Measurements from ENCODE around the gene PHF5A. TPM values are rescaled to one million over a fixed set of nuclear protein-coding genes. Genes with fewer than 3 reads are reported as not detected.
A peak's percentile ranks its signal among the peaks of the same experiment; 100 is the strongest.

The PHF5A gene, protein sequence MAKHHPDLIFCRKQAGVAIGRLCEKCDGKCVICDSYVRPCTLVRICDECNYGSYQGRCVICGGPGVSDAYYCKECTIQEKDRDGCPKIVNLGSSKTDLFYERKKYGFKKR
- polyA plus RNA-seq (ENCODE audit: insufficient read length in 4 of 4) = 10 to 100 TPM; 51.3 to 62.0 (median 52.4) TPM

DNA sequence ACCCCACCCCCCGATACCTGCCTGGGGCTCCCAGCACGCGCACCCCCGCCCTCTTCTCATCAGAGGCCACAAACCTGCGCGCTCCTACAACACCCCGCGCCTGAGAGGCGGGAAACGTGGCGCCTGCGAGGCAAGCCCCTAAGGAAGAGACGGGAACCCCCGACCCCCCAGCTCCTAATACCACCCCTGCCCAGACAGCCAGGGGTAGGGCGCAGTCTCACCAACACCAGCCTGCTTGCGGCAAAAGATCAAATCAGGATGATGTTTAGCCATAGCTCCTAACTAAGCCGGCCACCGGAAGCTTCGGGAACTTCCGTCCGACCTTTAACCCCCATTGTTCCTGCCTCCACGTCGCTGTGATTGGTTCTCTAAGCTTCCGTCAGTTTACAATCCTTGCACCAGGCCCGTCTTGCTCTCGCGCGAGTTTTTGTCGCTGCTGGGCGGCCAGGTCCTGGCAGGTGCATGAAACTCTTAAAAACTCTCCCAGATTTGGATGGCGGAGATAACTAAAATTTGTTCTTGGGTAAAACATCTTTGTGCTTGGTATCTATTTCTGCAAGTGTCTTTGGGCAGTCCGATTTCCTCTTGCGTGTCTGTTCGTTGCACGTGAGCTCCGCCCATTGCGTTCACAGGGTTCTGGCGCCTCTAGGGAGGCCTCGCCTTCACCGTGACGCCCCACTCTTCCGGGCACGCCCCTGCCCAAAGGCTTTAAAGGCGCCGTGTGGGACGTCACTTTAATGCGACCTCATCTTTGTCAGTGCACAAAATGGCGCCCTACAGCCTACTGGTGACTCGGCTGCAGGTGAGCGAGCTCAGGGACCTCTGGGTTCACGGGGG lies at the start of gene PHF5A, which contains the start of gene ACO2:
PHF5A (minus strand) TSS at position 312 of the 837 bp plus-strand sequence; CDS start at position 273, 39 bp downstream.
ACO2 (plus strand) TSS at position 737 of the 837 bp plus-strand sequence; CDS start at position 767, 30 bp downstream.
- peak; percentile 98 to 99 (median 99) for DNase-seq (ENCODE audit: low read depth in 4 of 4, low spot score in 3 of 4)

- DNase-seq (ENCODE audit: low read depth in 4 of 4, low spot score in 3 of 4) = no peak
Observed at GRCh38 chr22:41518048-41518347, 49.5 kb upstream of the PHF5A start.

GRCh38 chr22:41517172-41518047 lies 48.9 kb upstream of the PHF5A start:
- peak in 2 of 4 donors; percentile 30 to 31 for DNase-seq (ENCODE audit: low read depth in 4 of 4, low spot score in 3 of 4)

DNA sequence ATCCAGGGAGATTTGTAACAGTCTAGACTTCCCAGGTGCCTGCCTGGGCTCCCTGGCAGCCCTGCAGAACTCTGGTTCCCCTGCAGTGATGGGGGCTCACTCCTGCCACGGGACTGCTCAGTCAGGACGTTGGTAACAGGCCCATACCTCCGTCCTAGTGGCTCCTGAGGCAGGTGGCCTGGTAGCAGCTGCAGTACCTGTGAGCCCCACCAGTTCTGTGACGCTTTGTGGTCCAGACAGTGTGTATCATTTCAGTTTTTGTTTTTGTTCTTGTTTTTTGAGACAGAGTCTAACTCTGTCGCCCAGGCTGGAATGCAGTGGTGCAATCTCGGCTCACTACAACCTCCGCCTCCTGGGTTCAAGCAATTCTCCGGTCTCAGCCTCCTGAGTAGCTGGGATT lies 48.0 kb upstream of the PHF5A start:
- DNase-seq (ENCODE audit: low read depth in 4 of 4, low spot score in 3 of 4) = no peak

GRCh38 chr22:41513391-41513790 lies 44.9 kb upstream of the PHF5A start:
- DNase-seq (ENCODE audit: low read depth in 4 of 4, low spot score in 3 of 4) = no peak

GRCh38 chr22:41512421-41513194 lies 44.1 kb upstream of the PHF5A start:
- DNase-seq (ENCODE audit: low read depth in 4 of 4, low spot score in 3 of 4) = peak in 3 of 4 donors; percentile 28 to 53 (median 46)

- no peak for DNase-seq (ENCODE audit: low read depth in 4 of 4, low spot score in 3 of 4)
Observed at GRCh38 chr22:41511521-41511968, 43.1 kb upstream of the PHF5A start.

GRCh38 chr22:41508770-41509170 lies 40.3 kb upstream of the PHF5A start:
- DNase-seq (ENCODE audit: low read depth in 4 of 4, low spot score in 3 of 4) = no peak

- no peak for DNase-seq (ENCODE audit: low read depth in 4 of 4, low spot score in 3 of 4)
Observed at GRCh38 chr22:41507330-41508063, 39.0 kb upstream of the PHF5A start.

- DNase-seq (ENCODE audit: low read depth in 4 of 4, low spot score in 3 of 4) = no peak
Observed at GRCh38 chr22:41505511-41506220, 37.2 kb upstream of the PHF5A start.

- DNase-seq (ENCODE audit: low read depth in 4 of 4, low spot score in 3 of 4) = no peak
Observed at GRCh38 chr22:41504816-41505215, 36.3 kb upstream of the PHF5A start.

DNA sequence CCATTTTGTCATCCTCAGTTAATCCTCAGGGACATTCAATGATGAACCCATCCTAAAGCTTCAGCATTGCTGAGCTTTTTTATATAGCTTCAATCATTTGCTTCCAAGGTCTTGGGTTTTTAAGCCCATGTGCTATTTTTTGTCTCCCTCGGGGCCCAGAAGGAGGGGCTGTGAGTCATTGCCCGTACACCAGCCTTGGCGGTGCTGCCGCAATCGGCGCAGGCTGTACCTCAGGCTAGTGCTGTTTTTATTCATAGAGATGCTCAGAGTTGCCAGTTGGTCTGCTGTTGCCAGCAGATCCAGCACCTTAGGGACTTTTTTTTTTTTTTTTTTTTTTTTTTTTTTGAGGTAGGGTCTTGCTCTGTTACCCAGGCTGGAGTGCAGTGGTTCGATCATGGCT lies 35.9 kb upstream of the PHF5A start:
- DNase-seq (ENCODE audit: low read depth in 4 of 4, low spot score in 3 of 4) = no peak

GRCh38 chr22:41501209-41501608 lies 32.7 kb upstream of the PHF5A start:
- DNase-seq (ENCODE audit: low read depth in 4 of 4, low spot score in 3 of 4) = no peak

- DNase-seq (ENCODE audit: low read depth in 4 of 4, low spot score in 3 of 4) = no peak
Observed at GRCh38 chr22:41500303-41500702, 31.8 kb upstream of the PHF5A start.

GRCh38 chr22:41499624-41500280 lies 31.3 kb upstream of the PHF5A start:
- no peak for DNase-seq (ENCODE audit: low read depth in 4 of 4, low spot score in 3 of 4)

- DNase-seq (ENCODE audit: low read depth in 4 of 4, low spot score in 3 of 4) = no peak
Observed at GRCh38 chr22:41498303-41498835, 29.9 kb upstream of the PHF5A start.

- no peak for DNase-seq (ENCODE audit: low read depth in 4 of 4, low spot score in 3 of 4)
Observed at GRCh38 chr22:41491374-41492100, 23.0 kb upstream of the PHF5A start.

Measured in left renal pelvis (tissue), 4 donors.